HepG2 (cell line): ENCODE results near the gene BMP6. TPM values are rescaled to one million over a fixed set of nuclear protein-coding genes. Genes with fewer than 3 reads are reported as not detected.
A peak's percentile ranks its signal among the peaks of the same experiment; 100 is the strongest.

Experiments used
- CCDC6 ChIP-seq: sonication (generic); formaldehyde crosslinking; IDR thresholded peaks from 2 replicates; pipeline ENCODE4 v1.8.1; 2022; ENCODE audit warnings: mild to moderate bottlenecking, missing genetic modification reagents, moderate library complexity
- CEBPB ChIP-seq: IDR thresholded peaks from 2 replicates; pipeline ENCODE4 v1.6.1; 2011; ENCODE audit warnings: low read depth, low read length, improper control_type of control experiment, borderline replicate concordance
- JUNB ChIP-seq: sonication (generic); formaldehyde crosslinking; IDR thresholded peaks from 2 replicates; pipeline ENCODE4 v1.8.0; 2022; ENCODE audit warnings: missing genetic modification reagents, mild to moderate bottlenecking, borderline replicate concordance
- MED8 ChIP-seq: sonication (generic); formaldehyde crosslinking; IDR thresholded peaks from 2 replicates; pipeline ENCODE4 v1.8.1; 2023; ENCODE audit warnings: mild to moderate bottlenecking, missing genetic modification reagents; ENCODE audit not compliant: insufficient replicate concordance
- PAWR ChIP-seq: sonication (generic); formaldehyde crosslinking; IDR thresholded peaks from 2 replicates; pipeline ENCODE4 v1.4.0; 2020; ENCODE audit warnings: missing genetic modification reagents, mild to moderate bottlenecking, borderline replicate concordance
- RARA ChIP-seq: IDR thresholded peaks from 2 replicates; pipeline ENCODE4 v1.6.1; 2016; ENCODE audit warnings: missing genetic modification reagents, missing compliant biosample characterization
- SAP130 ChIP-seq: IDR thresholded peaks from 2 replicates; pipeline ENCODE4 v1.6.1; 2016; ENCODE audit warnings: low read depth
- SRSF4 ChIP-seq: fragments of 200-400 bp; formaldehyde crosslinking; IDR thresholded peaks from one replicate; pipeline ENCODE4 v1.6.1; 2018; ENCODE audit warnings: mild to moderate bottlenecking, low read depth, low read length, moderate library complexity; ENCODE audit not compliant: poor library complexity, severe bottlenecking
- THYN1 ChIP-seq: sonication (generic); formaldehyde crosslinking; IDR thresholded peaks from 2 replicates; pipeline ENCODE4 v1.8.1; 2023; ENCODE audit warnings: low read depth, mild to moderate bottlenecking, moderate library complexity, missing genetic modification reagents, borderline replicate concordance
- ZMYM4 ChIP-seq: sonication (generic); formaldehyde crosslinking; IDR thresholded peaks from 2 replicates; pipeline ENCODE4 v1.8.1; 2023; ENCODE audit warnings: mild to moderate bottlenecking, missing genetic modification reagents
- ZNF468 ChIP-seq: sonication (generic); formaldehyde crosslinking; IDR thresholded peaks from 2 replicates; pipeline ENCODE4 v1.8.0; 2022; ENCODE audit warnings: mild to moderate bottlenecking, moderate library complexity, missing genetic modification reagents
- ZNF605 ChIP-seq: sonication (generic); formaldehyde crosslinking; IDR thresholded peaks from 2 replicates; pipeline ENCODE4 v1.8.0; 2022; ENCODE audit warnings: mild to moderate bottlenecking, missing genetic modification reagents
- ZSCAN25 ChIP-seq: sonication (generic); formaldehyde crosslinking; IDR thresholded peaks from 2 replicates; pipeline ENCODE4 v1.8.0; 2022; ENCODE audit warnings: mild to moderate bottlenecking, missing genetic modification reagents
- ZSCAN9 ChIP-seq: IDR thresholded peaks from 2 replicates; pipeline ENCODE4 v1.6.1; 2016; ENCODE audit warnings: borderline replicate concordance
- polyA plus RNA-seq, 8 experiments: library from polyadenylated mRNA; depleted of rRNA in 3 of 8; stranded (reverse) in 7 of 8; unstranded in 1 of 8; fragments of >200 nt; fragmentation: Illumina TruSeq in 4 of 8; extraction: Trizol in 4 of 8; gene quantifications; 2 replicates each; pipeline versions ENCODE4 v1.2.1 to v1.2.3, GENCODE V29; 2011 to 2016; ENCODE audit warnings: low read depth in 4 of 8, missing spikeins in 1 of 8, mixed read lengths in 1 of 8; ENCODE audit not compliant: insufficient read depth in 1 of 8
- total RNA-seq, 5 experiments: library from RNA; depleted of rRNA; stranded (reverse); fragments of >200 nt; fragmentation: Illumina TruSeq; extraction: Trizol; gene quantifications; 2 replicates each; pipeline ENCODE4 v1.2.3, GENCODE V29; 2016; ENCODE audit warnings: low read depth in 1 of 5
- TF ChIP-seq, protein P1 (sequence below): sonication (generic); formaldehyde crosslinking; IDR thresholded peaks from 2 replicates; pipeline ENCODE4 v1.4.0; 2020; ENCODE audit warnings: missing genetic modification reagents; ENCODE audit errors: not compliant biosample characterization
- TF ChIP-seq, protein P2 (sequence below), 2 experiments: fragments of 450-650 bp in 1 of 2; sonication (generic) in 1 of 2; formaldehyde crosslinking in 1 of 2; IDR thresholded peaks; 2 replicates each; pipeline versions ENCODE4 v1.6.1 to v1.8.0; 2016 to 2022; ENCODE audit warnings: antibody characterized with exemption in 1 of 2, mild to moderate bottlenecking in 1 of 2, missing genetic modification reagents in 1 of 2
- TF ChIP-seq, protein P3 (sequence below): sonication (generic); formaldehyde crosslinking; IDR thresholded peaks from 2 replicates; pipeline ENCODE4 v1.4.0; 2020; ENCODE audit warnings: missing genetic modification reagents
- TF ChIP-seq, protein P4 (sequence below): sonication (generic); formaldehyde crosslinking; IDR thresholded peaks from 2 replicates; pipeline ENCODE4 v1.9.0; 2021; ENCODE audit warnings: missing genetic modification reagents, borderline replicate concordance

Gene BMP6
- total and polyA plus RNA-seq, 2 of the 13 experiments (the other 11 are each of a cell fraction or from before 2014, with no cell fraction given) = 0.09 to 0.18 TPM

DNA sequence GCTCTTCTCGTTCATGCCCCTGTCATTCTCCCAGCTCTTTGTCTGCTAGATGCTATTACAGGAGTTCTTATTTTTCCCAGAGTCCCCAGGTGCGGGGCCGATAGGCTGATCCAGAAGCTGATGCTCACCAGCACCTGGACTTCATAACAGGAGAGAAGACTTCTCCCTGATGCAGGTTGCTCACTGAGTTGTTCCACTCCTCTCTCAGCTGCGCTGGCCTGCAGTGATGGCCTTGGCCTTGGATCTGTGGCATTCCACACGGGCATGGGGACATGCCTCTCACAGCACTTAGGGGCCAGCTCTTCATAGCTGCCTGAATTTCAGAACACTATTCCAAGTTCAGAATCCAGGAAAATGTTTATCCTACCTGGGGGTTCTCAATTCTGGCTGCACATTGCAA is 191.8 kb downstream of the BMP6 start (continued):
- TF ChIP-seq, protein P1, sequence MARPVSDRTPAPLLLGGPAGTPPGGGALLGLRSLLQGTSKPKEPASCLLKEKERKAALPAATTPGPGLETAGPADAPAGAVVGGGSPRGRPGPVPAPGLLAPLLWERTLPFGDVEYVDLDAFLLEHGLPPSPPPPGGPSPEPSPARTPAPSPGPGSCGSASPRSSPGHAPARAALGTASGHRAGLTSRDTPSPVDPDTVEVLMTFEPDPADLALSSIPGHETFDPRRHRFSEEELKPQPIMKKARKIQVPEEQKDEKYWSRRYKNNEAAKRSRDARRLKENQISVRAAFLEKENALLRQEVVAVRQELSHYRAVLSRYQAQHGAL (CRISPR knock-in tag) = no peak
- no peak for TF ChIP-seq MED8 (CRISPR knock-in tag)
- TF ChIP-seq SAP130 (CRISPR knock-in tag) = peak; percentile 37; the same call in 1 of the 2 replicates
- TF ChIP-seq, protein P2, sequence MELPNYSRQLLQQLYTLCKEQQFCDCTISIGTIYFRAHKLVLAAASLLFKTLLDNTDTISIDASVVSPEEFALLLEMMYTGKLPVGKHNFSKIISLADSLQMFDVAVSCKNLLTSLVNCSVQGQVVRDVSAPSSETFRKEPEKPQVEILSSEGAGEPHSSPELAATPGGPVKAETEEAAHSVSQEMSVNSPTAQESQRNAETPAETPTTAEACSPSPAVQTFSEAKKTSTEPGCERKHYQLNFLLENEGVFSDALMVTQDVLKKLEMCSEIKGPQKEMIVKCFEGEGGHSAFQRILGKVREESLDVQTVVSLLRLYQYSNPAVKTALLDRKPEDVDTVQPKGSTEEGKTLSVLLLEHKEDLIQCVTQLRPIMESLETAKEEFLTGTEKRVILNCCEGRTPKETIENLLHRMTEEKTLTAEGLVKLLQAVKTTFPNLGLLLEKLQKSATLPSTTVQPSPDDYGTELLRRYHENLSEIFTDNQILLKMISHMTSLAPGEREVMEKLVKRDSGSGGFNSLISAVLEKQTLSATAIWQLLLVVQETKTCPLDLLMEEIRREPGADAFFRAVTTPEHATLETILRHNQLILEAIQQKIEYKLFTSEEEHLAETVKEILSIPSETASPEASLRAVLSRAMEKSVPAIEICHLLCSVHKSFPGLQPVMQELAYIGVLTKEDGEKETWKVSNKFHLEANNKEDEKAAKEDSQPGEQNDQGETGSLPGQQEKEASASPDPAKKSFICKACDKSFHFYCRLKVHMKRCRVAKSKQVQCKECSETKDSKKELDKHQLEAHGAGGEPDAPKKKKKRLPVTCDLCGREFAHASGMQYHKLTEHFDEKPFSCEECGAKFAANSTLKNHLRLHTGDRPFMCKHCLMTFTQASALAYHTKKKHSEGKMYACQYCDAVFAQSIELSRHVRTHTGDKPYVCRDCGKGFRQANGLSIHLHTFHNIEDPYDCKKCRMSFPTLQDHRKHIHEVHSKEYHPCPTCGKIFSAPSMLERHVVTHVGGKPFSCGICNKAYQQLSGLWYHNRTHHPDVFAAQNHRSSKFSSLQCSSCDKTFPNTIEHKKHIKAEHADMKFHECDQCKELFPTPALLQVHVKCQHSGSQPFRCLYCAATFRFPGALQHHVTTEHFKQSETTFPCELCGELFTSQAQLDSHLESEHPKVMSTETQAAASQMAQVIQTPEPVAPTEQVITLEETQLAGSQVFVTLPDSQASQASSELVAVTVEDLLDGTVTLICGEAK (IDR thresholded peaks at IDR 0.05) = no peak
- TF ChIP-seq, protein P2 (CRISPR knock-in tag; IDR thresholded peaks at IDR 0.05) = 0 out of 2 replicates have a peak, but pooled peaks have one; percentile 50
- TF ChIP-seq CEBPB = no peak
- no peak for TF ChIP-seq ZSCAN9 (CRISPR knock-in tag)
- TF ChIP-seq THYN1 (CRISPR knock-in tag) = no peak
- TF ChIP-seq RARA = peak; percentile 71
- 0 out of 2 replicates have a peak, but pooled peaks have one; percentile 1 for TF ChIP-seq ZNF605 (CRISPR knock-in tag)
- TF ChIP-seq JUNB (CRISPR knock-in tag) = no peak
- no peak for TF ChIP-seq PAWR
- TF ChIP-seq ZMYM4 = peak; percentile 49; the same call in 1 of the 2 replicates
- TF ChIP-seq, protein P3, sequence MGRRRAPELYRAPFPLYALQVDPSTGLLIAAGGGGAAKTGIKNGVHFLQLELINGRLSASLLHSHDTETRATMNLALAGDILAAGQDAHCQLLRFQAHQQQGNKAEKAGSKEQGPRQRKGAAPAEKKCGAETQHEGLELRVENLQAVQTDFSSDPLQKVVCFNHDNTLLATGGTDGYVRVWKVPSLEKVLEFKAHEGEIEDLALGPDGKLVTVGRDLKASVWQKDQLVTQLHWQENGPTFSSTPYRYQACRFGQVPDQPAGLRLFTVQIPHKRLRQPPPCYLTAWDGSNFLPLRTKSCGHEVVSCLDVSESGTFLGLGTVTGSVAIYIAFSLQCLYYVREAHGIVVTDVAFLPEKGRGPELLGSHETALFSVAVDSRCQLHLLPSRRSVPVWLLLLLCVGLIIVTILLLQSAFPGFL (CRISPR knock-in tag) = no peak
- TF ChIP-seq ZNF468 (CRISPR knock-in tag) = no peak
- TF ChIP-seq, protein P4, sequence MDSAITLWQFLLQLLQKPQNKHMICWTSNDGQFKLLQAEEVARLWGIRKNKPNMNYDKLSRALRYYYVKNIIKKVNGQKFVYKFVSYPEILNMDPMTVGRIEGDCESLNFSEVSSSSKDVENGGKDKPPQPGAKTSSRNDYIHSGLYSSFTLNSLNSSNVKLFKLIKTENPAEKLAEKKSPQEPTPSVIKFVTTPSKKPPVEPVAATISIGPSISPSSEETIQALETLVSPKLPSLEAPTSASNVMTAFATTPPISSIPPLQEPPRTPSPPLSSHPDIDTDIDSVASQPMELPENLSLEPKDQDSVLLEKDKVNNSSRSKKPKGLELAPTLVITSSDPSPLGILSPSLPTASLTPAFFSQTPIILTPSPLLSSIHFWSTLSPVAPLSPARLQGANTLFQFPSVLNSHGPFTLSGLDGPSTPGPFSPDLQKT (CRISPR knock-in tag) = no peak
- TF ChIP-seq CCDC6 (CRISPR knock-in tag) = no peak
- TF ChIP-seq SRSF4 = no peak
- no peak for TF ChIP-seq ZSCAN25 (CRISPR knock-in tag)
